Immature natural killer cell (primary cell): ENCODE data around the gene NFIB. TPM values are rescaled to one million over a fixed set of nuclear protein-coding genes. Genes with fewer than 3 reads are reported as not detected.

ENCODE experiments used
- DNase-seq, 3 donors: peaks; one replicate each; pipeline ENCODE4 v3.0.0; 2022; ENCODE audit warnings: mixed read lengths in 1 of 3
- H3K27ac Mint-ChIP-seq, 6 donors: one replicate each; pipeline ENCODE4 v1.8.0; 2020; ENCODE audit warnings: mixed read lengths in 6 of 6, mild to moderate bottlenecking in 5 of 6, inconsistent platforms in 4 of 6, moderate library complexity in 3 of 6
- H3K27me3 Mint-ChIP-seq, 3 donors: one replicate each; pipeline ENCODE4 v1.8.0; 2020 to 2021; ENCODE audit warnings: low read depth in 3 of 3, mild to moderate bottlenecking in 3 of 3, mixed read lengths in 3 of 3, moderate library complexity in 3 of 3, inconsistent platforms in 1 of 3
- H3K36me3 Mint-ChIP-seq, 3 donors: one replicate each; pipeline ENCODE4 v1.8.0; 2020; ENCODE audit warnings: mixed read lengths in 3 of 3, inconsistent platforms in 2 of 3, mild to moderate bottlenecking in 2 of 3
- H3K4me1 Mint-ChIP-seq, 2 donors: one replicate each; pipeline ENCODE4 v1.8.0; 2020; ENCODE audit warnings: inconsistent platforms in 2 of 2, mild to moderate bottlenecking in 2 of 2, mixed read lengths in 2 of 2, moderate library complexity in 1 of 2
- H3K4me3 Mint-ChIP-seq, 5 donors: one replicate each; pipeline ENCODE4 v1.8.0; 2020; ENCODE audit warnings: mild to moderate bottlenecking in 5 of 5, mixed read lengths in 5 of 5, inconsistent platforms in 3 of 5, moderate library complexity in 3 of 5
- H3K9me3 Mint-ChIP-seq, 6 donors: one replicate each; pipeline ENCODE4 v1.8.0; 2020; ENCODE audit warnings: mild to moderate bottlenecking in 6 of 6, mixed read lengths in 6 of 6, inconsistent platforms in 4 of 6, moderate library complexity in 3 of 6
- polyA plus RNA-seq, 3 donors: library from polyadenylated mRNA; unstranded; fragments of 300-500 nt; fragmentation: Illumina TruSeq; gene quantifications; one replicate each; pipeline ENCODE4 v1.2.3, GENCODE V29; 2021

NFIB gene
- polyA plus RNA-seq, 3 donors from 2014 or later: not detected

DNA sequence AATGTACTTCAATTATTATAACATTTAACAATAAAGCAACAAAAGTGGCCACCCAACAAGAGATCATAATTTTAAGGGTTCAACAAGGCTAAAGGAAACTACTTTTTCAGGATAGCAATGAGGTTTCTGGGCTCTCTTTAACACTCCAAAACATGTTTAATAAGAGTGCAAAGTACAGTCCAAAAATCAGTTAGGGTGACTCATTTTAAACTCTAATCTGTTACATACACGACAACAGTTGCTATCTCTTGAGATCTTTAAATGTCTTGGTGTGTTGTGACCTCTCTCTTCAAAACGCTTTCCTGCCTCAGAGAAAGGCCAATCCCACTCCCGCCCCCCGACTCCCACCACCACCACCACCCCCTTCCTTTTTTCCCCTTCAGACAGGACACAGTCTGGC, 11.5 kb downstream of the NFIB start:
- no peak overlapping the region for H3K4me3 Mint-ChIP-seq
- H3K4me1 Mint-ChIP-seq: no peaks in the 10 kb centered on the region
- H3K27me3 Mint-ChIP-seq: peaks cover 3 to 13% (median 9%) of the 10 kb centered on the region in 3 donors
- H3K27ac Mint-ChIP-seq: no peak overlapping the region
- peaks cover 0 to 9% (median 3%) of the 10 kb centered on the region in 6 donors for H3K9me3 Mint-ChIP-seq
- DNase-seq: no peak
- H3K36me3 Mint-ChIP-seq: no peaks in the 10 kb centered on the region

DNA sequence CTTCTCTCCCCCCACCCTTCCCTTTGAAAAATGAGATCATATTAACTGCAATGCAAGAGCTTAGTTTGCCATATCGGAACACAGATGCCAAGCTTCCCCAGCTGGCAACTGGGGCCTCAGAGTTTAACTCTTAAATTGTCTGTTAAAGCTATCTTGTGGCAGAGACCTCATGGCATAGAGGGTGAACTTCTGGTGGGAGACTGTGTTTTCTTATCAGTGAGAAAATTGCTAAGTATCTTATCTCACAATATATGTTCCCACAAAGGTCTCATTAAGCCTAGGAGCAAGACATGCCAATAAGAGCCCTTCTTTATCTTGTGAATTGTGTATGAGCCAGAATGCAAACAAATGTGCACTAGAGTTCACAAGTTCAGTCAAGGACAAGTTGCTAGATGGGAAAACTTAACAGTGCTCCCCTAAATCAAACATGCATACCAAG, 12.3 kb downstream of the NFIB start:
- Mint-ChIP-seq H3K27me3 (peaks cover 3 to 11% (median 4%) of the 10 kb centered on the region in 3 donors), H3K4me1 (no peaks in the 10 kb centered on the region), H3K27ac (no peak overlapping the region), H3K4me3 (no peak overlapping the region), H3K9me3 (peaks cover 0 to 9% (median 4%) of the 10 kb centered on the region in 6 donors), H3K36me3 (no peaks in the 10 kb centered on the region)
- no peak for DNase-seq

DNA sequence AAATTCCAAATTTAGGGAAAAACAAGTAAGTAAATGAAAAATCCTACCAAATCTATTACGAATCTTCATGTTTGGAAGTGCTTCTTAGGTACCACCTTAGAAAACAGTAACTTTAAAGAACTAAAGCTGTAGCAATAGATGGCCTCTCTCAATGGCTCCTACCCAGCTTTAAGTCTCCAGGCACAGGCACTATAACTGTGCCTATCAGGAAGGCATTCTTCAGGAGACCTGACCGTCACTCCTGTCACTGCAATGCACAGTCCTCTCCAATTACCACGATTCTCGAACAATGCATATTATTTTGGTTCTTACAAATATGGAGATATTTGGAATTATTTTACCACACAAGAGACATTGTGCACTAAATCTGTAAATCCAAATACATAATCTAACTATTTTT, 12.9 kb downstream of the NFIB start:
- Mint-ChIP-seq H3K36me3 (no peaks in the 10 kb centered on the region), H3K27me3 (peaks cover 2 to 11% (median 5%) of the 10 kb centered on the region in 3 donors), H3K9me3 (peaks cover 0 to 9% (median 4%) of the 10 kb centered on the region in 6 donors), H3K27ac (no peak overlapping the region), H3K4me3 (no peak overlapping the region), H3K4me1 (no peaks in the 10 kb centered on the region)
- DNase-seq: no peak

DNA sequence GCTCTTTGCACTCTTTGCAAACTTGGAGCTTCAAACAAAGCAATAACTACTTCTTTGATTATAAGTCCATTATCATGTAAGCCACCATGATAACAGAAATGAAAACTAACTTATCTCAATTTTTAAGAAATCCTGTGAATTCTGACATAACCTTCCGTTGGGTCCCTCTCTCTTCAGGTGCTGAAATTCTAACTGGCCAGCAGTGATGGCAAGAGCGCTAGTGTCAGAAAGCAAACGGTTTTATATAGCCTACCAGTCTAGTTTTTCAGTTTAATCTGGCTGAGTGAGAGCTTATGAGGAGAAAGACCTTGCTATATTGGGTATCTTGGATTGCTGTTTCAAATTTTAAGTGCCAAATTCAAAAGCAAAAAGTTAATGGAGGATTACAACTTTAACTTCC, 13.4 kb downstream of the NFIB start:
- Mint-ChIP-seq H3K36me3 (no peaks in the 10 kb centered on the region), H3K4me1 (no peaks in the 10 kb centered on the region), H3K27ac (no peak overlapping the region), H3K9me3 (peaks cover 0 to 9% (median 4%) of the 10 kb centered on the region in 6 donors), H3K27me3 (peaks cover 2 to 11% (median 6%) of the 10 kb centered on the region in 3 donors), H3K4me3 (no peak overlapping the region)
- no peak for DNase-seq

DNA sequence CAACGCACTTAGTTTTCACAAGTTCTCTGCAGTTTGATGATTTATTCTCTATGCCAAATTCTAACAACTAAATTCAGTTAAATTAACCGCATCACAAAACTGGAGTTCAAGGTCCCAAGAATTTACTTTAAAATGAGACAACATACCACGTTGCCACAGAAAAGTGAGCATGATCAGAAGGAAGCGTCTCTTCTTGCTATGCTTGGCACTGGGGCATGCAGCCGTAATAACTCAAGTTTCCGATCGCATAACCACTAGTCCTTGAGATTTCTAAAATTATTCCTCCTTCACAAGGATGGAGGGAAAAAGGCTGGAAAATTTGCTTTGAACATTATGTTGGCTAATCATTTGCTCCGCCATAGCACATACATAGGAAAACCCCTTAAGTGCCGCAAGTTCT, 13.9 kb downstream of the NFIB start:
- DNase-seq: no peak
- H3K9me3 Mint-ChIP-seq: peaks cover 0 to 4% (median 2%) of the 10 kb centered on the region in 6 donors
- H3K27me3 Mint-ChIP-seq: peaks cover 2 to 6% (median 6%) of the 10 kb centered on the region in 3 donors
- H3K27ac Mint-ChIP-seq: no peak overlapping the region
- no peak overlapping the region for H3K4me3 Mint-ChIP-seq
- H3K36me3 Mint-ChIP-seq: no peaks in the 10 kb centered on the region
- no peaks in the 10 kb centered on the region for H3K4me1 Mint-ChIP-seq

DNA sequence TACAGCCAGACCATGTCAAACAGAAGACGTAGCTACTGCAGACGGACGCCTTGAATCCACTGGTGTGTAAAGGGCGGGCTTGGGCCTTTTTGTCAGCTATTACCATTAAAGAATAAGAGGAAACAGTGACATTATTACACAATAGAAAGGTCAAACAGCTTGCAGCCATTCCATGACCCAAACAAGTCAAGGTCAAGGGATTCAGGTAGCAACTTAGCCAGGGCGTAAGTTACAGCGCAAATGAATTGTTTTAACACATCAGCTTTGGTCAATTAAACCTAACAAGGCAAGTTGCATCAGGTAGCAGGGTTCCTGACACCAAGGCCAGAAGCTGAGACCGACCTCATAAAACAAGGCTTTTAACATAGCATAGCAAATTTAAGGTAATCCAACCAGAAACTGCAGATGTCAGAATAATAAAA, 15.3 kb downstream of the NFIB start:
- Mint-ChIP-seq H3K27me3 (peaks cover 1 to 6% (median 2%) of the 10 kb centered on the region in 3 donors), H3K9me3 (peaks cover 0 to 4% (median 2%) of the 10 kb centered on the region in 6 donors), H3K27ac (no peak overlapping the region), H3K36me3 (no peaks in the 10 kb centered on the region), H3K4me3 (no peak overlapping the region), H3K4me1 (no peaks in the 10 kb centered on the region)
- no peak for DNase-seq

DNA sequence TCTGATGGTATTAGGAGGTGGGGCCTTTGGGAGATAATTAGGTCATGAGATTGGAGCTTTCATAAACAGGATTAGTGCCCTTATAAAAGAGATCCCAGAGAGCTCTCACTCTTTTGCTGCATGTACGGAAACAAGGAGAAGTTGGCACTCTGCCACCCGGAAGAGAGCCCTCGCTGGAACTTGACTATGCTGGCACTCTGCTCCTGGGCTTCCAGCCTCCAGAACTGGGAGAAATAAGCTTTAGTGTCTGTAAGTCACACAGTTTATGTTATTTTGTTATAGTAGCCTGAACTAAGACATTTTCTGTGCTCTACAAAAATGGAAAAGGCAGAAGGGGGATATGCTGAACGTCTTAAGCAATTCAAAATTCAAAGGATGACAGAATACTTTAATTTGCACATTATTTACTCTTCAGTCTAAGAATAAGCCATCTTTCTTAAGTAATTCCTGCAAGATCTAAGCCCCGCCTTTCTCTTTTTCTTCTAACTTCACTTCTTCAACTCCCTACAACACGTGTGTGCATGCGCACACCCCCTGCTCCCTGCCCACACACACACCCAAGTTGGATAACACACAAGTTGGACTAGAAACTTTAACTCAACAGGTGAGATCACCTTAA, 17.3 kb downstream of the NFIB start:
- H3K27ac Mint-ChIP-seq: no peak overlapping the region
- H3K9me3 Mint-ChIP-seq: peaks cover 0 to 4% (median 1%) of the 10 kb centered on the region in 6 donors
- H3K4me1 Mint-ChIP-seq: no peaks in the 10 kb centered on the region
- peaks cover 0 to 6% (median 5%) of the 10 kb centered on the region in 3 donors for H3K27me3 Mint-ChIP-seq
- no peak for DNase-seq
- H3K36me3 Mint-ChIP-seq: no peaks in the 10 kb centered on the region
- no peak overlapping the region for H3K4me3 Mint-ChIP-seq

DNA sequence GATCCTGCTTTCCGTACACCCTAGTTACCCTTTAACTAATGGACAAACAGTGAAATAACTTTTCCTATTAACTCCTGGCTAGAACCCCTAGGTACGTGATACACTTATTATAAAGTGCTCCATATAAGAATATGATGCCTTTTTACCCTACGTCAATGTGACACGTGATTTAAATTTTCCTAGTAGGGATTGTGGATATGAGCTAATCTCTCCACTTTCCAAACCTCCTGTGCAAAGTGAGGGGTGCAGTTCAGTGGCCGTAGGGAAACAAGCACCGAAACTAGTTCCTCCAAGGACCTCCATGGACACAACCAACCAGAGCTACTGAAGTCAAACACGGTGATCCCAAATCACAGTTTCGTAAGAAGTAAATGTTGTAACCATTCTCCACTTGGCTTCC, 19.3 kb downstream of the NFIB start:
- no peak for DNase-seq
- peaks cover 0 to 5% (median 3%) of the 10 kb centered on the region in 3 donors for H3K27me3 Mint-ChIP-seq
- no peak overlapping the region for H3K4me3 Mint-ChIP-seq
- no peaks in the 10 kb centered on the region for H3K4me1 Mint-ChIP-seq
- no peak overlapping the region for H3K27ac Mint-ChIP-seq
- H3K9me3 Mint-ChIP-seq: peaks cover 0 to 3% (median 0%) of the 10 kb centered on the region in 6 donors
- H3K36me3 Mint-ChIP-seq: no peaks in the 10 kb centered on the region

DNA sequence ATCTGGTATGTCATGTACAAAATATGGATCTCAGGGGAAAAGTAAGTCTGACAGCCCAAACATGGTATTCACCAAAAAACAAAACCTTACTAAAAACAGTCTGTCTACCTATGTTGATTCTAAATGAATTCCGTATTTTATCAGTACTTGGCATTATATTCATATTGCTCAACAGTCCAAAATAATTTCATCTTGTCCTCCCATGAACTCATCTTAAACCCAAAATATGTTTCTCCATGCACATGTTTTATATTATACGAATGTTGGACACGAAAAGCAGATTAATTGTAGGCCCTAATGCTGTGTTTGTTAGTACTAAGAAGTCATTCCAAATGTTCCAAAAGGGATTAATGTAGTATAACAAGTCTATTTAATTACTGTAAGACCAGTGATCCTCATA, 20.1 kb downstream of the NFIB start:
- peaks cover 0 to 5% (median 3%) of the 10 kb centered on the region in 3 donors for H3K27me3 Mint-ChIP-seq
- H3K9me3 Mint-ChIP-seq: peaks cover 0 to 3% (median 0%) of the 10 kb centered on the region in 6 donors
- no peaks in the 10 kb centered on the region for H3K4me1 Mint-ChIP-seq
- H3K4me3 Mint-ChIP-seq: no peak overlapping the region
- H3K36me3 Mint-ChIP-seq: no peaks in the 10 kb centered on the region
- no peak for DNase-seq
- no peak overlapping the region for H3K27ac Mint-ChIP-seq

DNA sequence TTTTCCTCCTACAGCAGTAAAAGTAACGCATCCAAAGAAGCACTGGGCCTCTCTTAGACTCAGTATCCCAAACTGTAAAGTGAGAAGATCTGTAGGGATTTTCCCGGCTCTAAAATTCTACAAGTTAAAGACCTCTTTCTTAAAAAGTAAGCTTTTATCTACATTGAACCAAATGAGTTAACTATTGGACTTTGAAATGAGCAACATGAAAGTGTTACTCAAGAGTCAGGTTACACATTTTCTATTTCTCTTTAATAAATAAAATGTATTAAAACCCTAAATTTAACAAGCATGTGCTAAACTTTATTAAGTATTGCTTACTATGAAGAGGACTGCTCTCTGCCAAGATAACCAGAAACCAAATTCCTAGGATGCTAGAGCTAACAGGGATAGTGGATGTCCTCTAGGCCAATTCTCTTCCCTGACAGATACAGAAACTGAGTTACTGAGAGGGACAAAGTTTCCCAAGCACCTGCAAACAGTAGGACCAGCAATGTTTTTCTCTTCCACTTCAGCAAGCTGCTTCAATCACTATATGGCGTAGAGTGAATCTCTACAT, 21.7 kb downstream of the NFIB start:
- Mint-ChIP-seq H3K4me1 (no peaks in the 10 kb centered on the region), H3K27ac (no peak overlapping the region), H3K36me3 (no peaks in the 10 kb centered on the region), H3K4me3 (no peak overlapping the region), H3K27me3 (peaks cover 0 to 5% (median 3%) of the 10 kb centered on the region in 3 donors), H3K9me3 (peaks cover 0 to 3% (median 0%) of the 10 kb centered on the region in 6 donors)
- DNase-seq: no peak

DNA sequence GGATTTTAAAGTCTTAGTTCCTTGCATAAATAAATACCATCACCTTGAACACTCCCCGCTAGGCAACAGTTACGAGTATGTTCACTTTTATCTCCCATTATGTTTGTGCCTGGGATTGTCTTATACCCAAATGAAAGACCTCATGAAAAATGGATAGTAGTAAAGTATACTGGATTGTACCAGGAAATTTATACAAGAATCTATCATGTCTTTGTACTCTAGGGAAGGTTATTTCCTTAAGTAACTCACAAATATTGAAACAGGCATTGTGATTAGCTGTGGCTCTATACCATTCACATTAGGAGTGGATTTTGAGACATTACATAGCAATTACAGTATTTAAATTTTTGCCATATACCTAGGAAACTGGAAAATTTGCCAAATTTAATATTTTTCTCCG, 24.0 kb downstream of the NFIB start:
- Mint-ChIP-seq H3K27me3 (peaks cover 0 to 5% (median 0%) of the 10 kb centered on the region in 3 donors), H3K36me3 (no peaks in the 10 kb centered on the region), H3K4me3 (no peak overlapping the region), H3K4me1 (no peaks in the 10 kb centered on the region), H3K9me3 (peaks cover 0 to 8% (median 0%) of the 10 kb centered on the region in 6 donors), H3K27ac (no peak overlapping the region)
- DNase-seq: no peak

DNA sequence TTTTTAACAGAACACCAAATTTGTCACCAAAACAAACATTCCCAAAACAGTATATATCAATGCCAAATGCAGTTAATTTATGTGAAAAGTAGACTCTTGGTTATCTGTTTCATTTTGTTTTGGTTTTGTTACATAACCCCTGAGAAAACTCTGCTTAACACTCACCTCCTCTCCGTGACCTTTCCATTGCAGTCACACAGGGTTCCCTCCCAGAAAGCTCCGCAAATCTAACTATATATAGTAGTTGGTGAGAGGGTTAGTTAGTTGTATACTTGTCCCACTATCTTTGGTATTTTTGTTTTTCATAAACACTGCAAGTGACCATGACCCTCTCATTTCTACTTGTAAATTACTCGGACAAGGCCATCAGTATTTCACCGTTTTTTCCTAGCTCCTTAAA, 25.5 kb downstream of the NFIB start:
- no peak for DNase-seq
- no peak overlapping the region for H3K4me3 Mint-ChIP-seq
- H3K9me3 Mint-ChIP-seq: peaks cover 0 to 8% (median 0%) of the 10 kb centered on the region in 6 donors
- H3K27ac Mint-ChIP-seq: no peak overlapping the region
- H3K36me3 Mint-ChIP-seq: no peaks in the 10 kb centered on the region
- no peaks in the 10 kb centered on the region for H3K4me1 Mint-ChIP-seq
- H3K27me3 Mint-ChIP-seq: peaks cover 0 to 4% (median 0%) of the 10 kb centered on the region in 3 donors

DNA sequence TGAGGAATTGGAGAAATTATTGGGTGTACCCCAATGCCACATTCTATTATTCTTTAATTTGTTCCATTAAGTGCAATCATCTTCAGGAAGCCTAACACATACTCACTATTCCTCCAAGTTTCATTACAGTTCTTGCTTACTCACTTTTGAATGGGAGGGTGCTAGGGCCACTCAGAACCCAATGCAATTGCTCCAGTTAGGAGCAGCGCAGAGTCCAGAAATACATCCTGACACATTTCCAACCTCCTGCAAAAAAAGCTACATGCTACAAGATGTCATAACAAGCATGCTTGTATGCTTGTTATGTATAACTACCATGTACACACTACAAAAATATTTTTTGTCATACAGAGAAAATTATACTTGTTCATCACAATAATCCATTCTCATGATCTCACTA, 27.8 kb downstream of the NFIB start:
- Mint-ChIP-seq H3K9me3 (peaks cover 0 to 13% (median 0%) of the 10 kb centered on the region in 6 donors), H3K27ac (no peak overlapping the region), H3K4me3 (no peak overlapping the region), H3K27me3 (no peaks in the 10 kb centered on the region), H3K4me1 (no peaks in the 10 kb centered on the region), H3K36me3 (no peaks in the 10 kb centered on the region)
- no peak for DNase-seq

DNA sequence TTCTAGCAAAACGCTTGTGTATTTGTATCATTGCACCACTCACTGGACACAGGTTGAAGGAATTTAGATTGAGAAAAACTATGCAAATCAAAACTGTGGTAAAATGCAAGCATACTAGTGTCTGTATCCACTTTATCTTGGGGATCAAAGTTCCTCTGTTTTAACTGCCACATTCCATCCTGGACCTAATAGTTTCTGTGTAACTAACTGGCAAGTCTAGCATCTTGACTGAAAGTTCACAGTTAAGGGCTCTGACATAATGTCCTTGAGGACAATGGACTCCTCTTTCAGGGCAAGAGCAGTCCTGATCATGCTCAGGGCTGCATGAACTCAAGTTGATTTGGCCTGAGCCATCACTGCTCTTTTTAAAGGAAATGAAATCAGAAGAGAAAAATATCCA, 30.7 kb downstream of the NFIB start:
- Mint-ChIP-seq H3K36me3 (no peaks in the 10 kb centered on the region), H3K27ac (no peak overlapping the region), H3K9me3 (peaks cover 0 to 13% (median 2%) of the 10 kb centered on the region in 6 donors), H3K4me1 (no peaks in the 10 kb centered on the region), H3K27me3 (peaks cover 0 to 4% (median 0%) of the 10 kb centered on the region in 3 donors), H3K4me3 (no peak overlapping the region)
- no peak for DNase-seq
